Effector memory CD4-positive, alpha-beta T cell (primary cell): ENCODE results near the gene SPIRE1.
"Not testable (repeated sequence)": the region's sequence is repeated elsewhere in the genome, so short reads cannot be mapped to it uniquely, and the experiment has no call there.

ENCODE experiments used
- DNase-seq, 3 donors: peaks; one replicate each; pipeline ENCODE4 v3.0.0-alpha.2; 2020
- H3K27ac ChIP-seq: 2 replicates; pipeline ENCODE4 v1.7.0; 2013; ENCODE audit warnings: mild to moderate bottlenecking, low read length, moderate library complexity; ENCODE audit not compliant: insufficient read depth, poor library complexity, severe bottlenecking
- H3K27me3 ChIP-seq: replicated peaks from 2 replicates; pipeline ENCODE4 v1.7.0; 2013; ENCODE audit warnings: mild to moderate bottlenecking, low read length; ENCODE audit not compliant: insufficient read depth, control insufficient read depth, poor library complexity, severe bottlenecking
- H3K36me3 ChIP-seq: 2 replicates; pipeline ENCODE4 v1.7.0; 2013; ENCODE audit warnings: mild to moderate bottlenecking, low read length, moderate library complexity; ENCODE audit not compliant: control insufficient read depth, insufficient read depth
- H3K4me1 ChIP-seq: 2 replicates; pipeline ENCODE4 v1.7.0; 2013; ENCODE audit warnings: low read length, mild to moderate bottlenecking; ENCODE audit not compliant: control insufficient read depth, insufficient read depth, poor library complexity, severe bottlenecking
- H3K4me3 ChIP-seq: 2 replicates; pipeline ENCODE4 v1.7.0; 2013; ENCODE audit warnings: low read length, low read depth, mild to moderate bottlenecking; ENCODE audit not compliant: insufficient read depth, poor library complexity, severe bottlenecking
- H3K9me3 ChIP-seq: 2 replicates; pipeline ENCODE4 v1.7.0; 2013; ENCODE audit warnings: mild to moderate bottlenecking, low read length, moderate library complexity; ENCODE audit not compliant: control insufficient read depth

The SPIRE1 gene

DNA sequence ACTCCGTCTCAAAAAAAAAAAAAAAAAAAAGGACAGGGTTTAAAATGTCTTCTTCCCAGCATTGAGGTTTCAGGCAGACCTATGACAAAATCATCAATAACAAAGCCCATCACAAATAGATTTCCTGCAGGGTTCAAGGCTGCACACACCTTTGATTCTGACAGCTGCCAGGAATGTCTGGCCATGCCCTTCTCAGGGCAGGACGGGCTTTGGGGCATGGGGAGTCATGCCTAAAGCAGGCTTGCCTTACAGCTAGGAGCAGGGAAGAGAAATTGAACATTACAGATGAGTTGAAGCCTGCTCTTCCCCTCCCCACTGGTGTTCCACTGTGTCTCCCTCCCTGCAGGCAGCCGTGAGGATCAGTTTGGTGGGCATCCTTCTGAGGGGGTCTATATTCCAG is 246.5 kb downstream of the SPIRE1 start:
- Histone ChIP-seq H3K9me3 (no peaks in the 10 kb centered on the region), H3K4me1 (peaks cover 10% of the 10 kb centered on the region), H3K27ac (no peak overlapping the region), H3K27me3 (no peaks in the 10 kb centered on the region), H3K36me3 (no peaks in the 10 kb centered on the region), H3K4me3 (no peak overlapping the region)
- no peak for DNase-seq

- not testable (repeated sequence) for H3K27me3 ChIP-seq, DNase-seq, H3K4me3 ChIP-seq, H3K27ac ChIP-seq, H3K36me3 ChIP-seq, H3K9me3 ChIP-seq
- peaks cover 12% of the 10 kb centered on the region for H3K4me1 ChIP-seq
Measured at GRCh38 chr18:12410747-12411146, 247.2 kb downstream of the SPIRE1 start.

- Histone ChIP-seq H3K4me1 (peaks cover 12% of the 10 kb centered on the region), H3K27me3 (no peaks in the 10 kb centered on the region), H3K27ac (no peak overlapping the region), H3K4me3 (no peak overlapping the region), H3K9me3 (no peaks in the 10 kb centered on the region), H3K36me3 (no peaks in the 10 kb centered on the region)
- no peak for DNase-seq
Measured at GRCh38 chr18:12410081-12410481, 247.8 kb downstream of the SPIRE1 start.

- no peaks in the 10 kb centered on the region for H3K27me3 ChIP-seq
- H3K27ac ChIP-seq, result no peak overlapping the region
- no peak for DNase-seq
- H3K9me3 ChIP-seq, result no peaks in the 10 kb centered on the region
- H3K36me3 ChIP-seq, result no peaks in the 10 kb centered on the region
- H3K4me3 ChIP-seq, result no peak overlapping the region
- H3K4me1 ChIP-seq, result peaks cover 12% of the 10 kb centered on the region
Measured at GRCh38 chr18:12409469-12409868, 248.4 kb downstream of the SPIRE1 start.

- peak overlapping the region; percentile 54 for H3K4me3 ChIP-seq
- H3K36me3 ChIP-seq, result no peaks in the 10 kb centered on the region
- no peaks in the 10 kb centered on the region for H3K27me3 ChIP-seq
- H3K9me3 ChIP-seq, result no peaks in the 10 kb centered on the region
- DNase-seq, result no peak
- H3K4me1 ChIP-seq, result peaks cover 12% of the 10 kb centered on the region
- H3K27ac ChIP-seq, result no peak overlapping the region
Measured at GRCh38 chr18:12408247-12408869, 249.5 kb downstream of the SPIRE1 start.

GRCh38 chr18:12406371-12407111 is 251.4 kb downstream of the SPIRE1 start:
- DNase-seq, result no peak
- Histone ChIP-seq H3K27me3 (peaks cover 6% of the 10 kb centered on the region), H3K9me3 (no peaks in the 10 kb centered on the region), H3K4me3 (no peak overlapping the region), H3K36me3 (no peaks in the 10 kb centered on the region), H3K4me1 (peaks cover 12% of the 10 kb centered on the region), H3K27ac (no peak overlapping the region)

DNA sequence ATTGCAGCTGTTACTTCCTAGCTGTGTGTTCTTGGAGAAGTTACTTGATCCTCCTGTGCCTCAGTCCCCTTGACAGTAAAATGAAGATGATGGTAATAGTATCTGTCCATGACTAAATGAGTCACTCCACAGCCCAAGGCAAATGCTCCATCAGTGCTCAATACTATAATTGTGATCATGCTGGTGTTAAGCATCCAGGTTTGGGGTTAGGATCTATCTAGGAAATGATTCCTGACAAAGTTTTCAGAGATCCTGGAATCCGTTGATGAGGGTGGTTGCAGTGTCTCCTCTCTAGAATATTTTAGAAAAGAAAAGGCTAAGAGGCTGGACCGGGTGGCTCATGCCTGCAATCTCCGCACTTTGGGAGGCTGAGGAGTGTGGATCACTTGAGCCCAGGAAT is 252.8 kb downstream of the SPIRE1 start:
- H3K4me3 ChIP-seq, result no peak overlapping the region
- peaks cover 12% of the 10 kb centered on the region for H3K4me1 ChIP-seq
- no peaks in the 10 kb centered on the region for H3K36me3 ChIP-seq
- H3K27me3 ChIP-seq, result peaks cover 8% of the 10 kb centered on the region
- no peak for DNase-seq
- no peak overlapping the region for H3K27ac ChIP-seq
- H3K9me3 ChIP-seq, result no peaks in the 10 kb centered on the region

- no peak overlapping the region for H3K27ac ChIP-seq
- no peaks in the 10 kb centered on the region for H3K36me3 ChIP-seq
- H3K9me3 ChIP-seq, result no peaks in the 10 kb centered on the region
- H3K27me3 ChIP-seq, result peaks cover 8% of the 10 kb centered on the region
- H3K4me1 ChIP-seq, result peaks cover 12% of the 10 kb centered on the region
- DNase-seq, result no peak
- H3K4me3 ChIP-seq, result no peak overlapping the region
Measured at GRCh38 chr18:12403601-12404506, 254.1 kb downstream of the SPIRE1 start.

GRCh38 chr18:12401881-12402280 is 256.0 kb downstream of the SPIRE1 start:
- no peak for DNase-seq
- H3K27ac ChIP-seq, result no peak overlapping the region
- H3K4me1 ChIP-seq, result peaks cover 6% of the 10 kb centered on the region
- peaks cover 8% of the 10 kb centered on the region for H3K27me3 ChIP-seq
- H3K36me3 ChIP-seq, result no peaks in the 10 kb centered on the region
- H3K4me3 ChIP-seq, result no peak overlapping the region
- H3K9me3 ChIP-seq, result no peaks in the 10 kb centered on the region

DNA sequence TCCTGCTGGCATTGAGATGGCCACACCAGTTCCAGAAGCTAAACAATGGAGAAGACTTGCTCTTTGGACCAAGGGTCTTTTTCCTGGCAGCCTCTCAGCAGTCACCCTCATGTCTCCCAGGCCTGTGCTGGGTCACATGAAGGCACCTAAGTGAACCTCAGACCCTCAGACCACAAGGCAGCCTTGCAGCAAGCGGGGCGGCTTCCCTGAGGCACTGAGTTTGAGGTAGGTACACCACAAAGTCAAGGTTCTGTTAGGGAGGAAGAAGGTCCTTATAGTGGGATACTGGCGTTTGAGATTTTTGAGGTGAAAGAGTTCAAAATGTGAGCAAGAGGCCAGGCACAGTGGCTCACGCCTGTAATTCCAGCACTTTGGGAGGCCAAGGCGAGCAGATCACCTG is 258.7 kb downstream of the SPIRE1 start:
- Histone ChIP-seq H3K36me3 (no peaks in the 10 kb centered on the region), H3K4me3 (no peak overlapping the region), H3K27me3 (peaks cover 8% of the 10 kb centered on the region), H3K9me3 (no peaks in the 10 kb centered on the region), H3K4me1 (no peaks in the 10 kb centered on the region), H3K27ac (no peak overlapping the region)
- no peak for DNase-seq
